A549 (cell line): ENCODE data around the gene RNF215. TPM values are rescaled to one million over a fixed set of nuclear protein-coding genes. Genes with fewer than 3 reads are reported as not detected.

ENCODE experiments used
- ATAC-seq, 2 experiments: fragments of 200-7000 bp in 1 of 2; fragments of >200 bp in 1 of 2; cut with Nextera tagmentation in 1 of 2; cut with Tn5 transposase in 1 of 2; 3 replicates each; pipeline versions ENCODE4 v1.8.0 to v1.9.1; 2018 to 2020; ENCODE audit warnings: mild to moderate bottlenecking in 1 of 2, moderate library complexity in 1 of 2
- CTCF ChIA-PET: fragments of 300-600 bp; sonication (Branson Sonifier 250); formaldehyde crosslinking; extraction: SDS; loops from one replicate; lab custom pipeline; 2021; ENCODE audit warnings: antibody characterized with exemption, inconsistent platforms; lab: Yijun Ruan, JAX
- POLR2A ChIA-PET: fragments of 350-600 bp; formaldehyde crosslinking; extraction: SDS; loops from one replicate; lab custom pipeline; 2021; ENCODE audit warnings: antibody characterized with exemption, inconsistent platforms; lab: Yijun Ruan, JAX
- DNase-seq, 2 experiments: peaks; one replicate each; pipeline versions ENCODE4 v3.0.0 to v3.0.0-alpha.2; 2011 to 2016; ENCODE audit warnings: low read depth in 1 of 2, low spot score in 1 of 2
- FAIRE-seq: peaks from 2 replicates; lab custom pipeline; 2011; peaks lifted over from hg19 to GRCh38; lab: Jason Lieb, UNC
- H3K27ac ChIP-seq, 2 experiments: fragments of >200 bp; sonication (Bioruptor Twin); formaldehyde crosslinking; 3 replicates each; pipeline ENCODE4 v1.5.1; 2016 to 2017
- H3K4me1 ChIP-seq: fragments of >200 bp; sonication (Bioruptor Twin); formaldehyde crosslinking; 3 replicates; pipeline ENCODE4 v1.6.1; 2016
- H3K4me2 ChIP-seq: fragments of >200 bp; sonication (Bioruptor Twin); formaldehyde crosslinking; 3 replicates; pipeline ENCODE4 v1.6.1; 2016
- H3K4me3 ChIP-seq: fragments of >200 bp; sonication (Bioruptor Twin); formaldehyde crosslinking; 3 replicates; pipeline ENCODE4 v1.5.1; 2016
- H3K9me3 ChIP-seq: fragments of >200 bp; sonication (Bioruptor Twin); formaldehyde crosslinking; 3 replicates; pipeline ENCODE4 v1.6.1; 2016
- BCL3 ChIP-seq: fragments of >200 bp; sonication (Bioruptor Twin); formaldehyde crosslinking; IDR thresholded peaks from 3 replicates; pipeline ENCODE4 v1.6.1; 2016
- CBX8 ChIP-seq: fragments of 200-600 bp; sonication (generic); IDR thresholded peaks from 2 replicates; pipeline ENCODE4 v1.6.1; 2016
- E2F6 ChIP-seq: IDR thresholded peaks from 2 replicates; pipeline ENCODE4 v1.6.1; 2012; ENCODE audit warnings: low read depth, borderline replicate concordance
- FOSL2 ChIP-seq, 2 experiments: fragments of 450-650 bp in 1 of 2; fragments of >200 bp in 1 of 2; sonication (Bioruptor Twin) in 1 of 2; formaldehyde crosslinking; IDR thresholded peaks; 2 replicates each; pipeline versions ENCODE4 v1.5.0 to v1.6.1; 2016 to 2020; ENCODE audit warnings: mild to moderate bottlenecking in 1 of 2, moderate library complexity in 1 of 2
- HEYL ChIP-seq: fragments of 250-450 bp; sonication (Bioruptor Pico); IDR thresholded peaks from 2 replicates; pipeline ENCODE4 v1.8.0; 2021; ENCODE audit warnings: mild to moderate bottlenecking, moderate library complexity
- HOXB5 ChIP-seq: fragments of 250-450 bp; sonication (Bioruptor Pico); IDR thresholded peaks from 2 replicates; pipeline ENCODE4 v1.5.0; 2020; ENCODE audit warnings: mild to moderate bottlenecking, moderate library complexity
- JUN ChIP-seq, 2 experiments: fragments of >200 bp; sonication (Bioruptor Twin); formaldehyde crosslinking; IDR thresholded peaks; 2 replicates in 1 of 2; 3 replicates in 1 of 2; pipeline ENCODE4 v1.6.1; 2016 to 2017
- PHF8 ChIP-seq: fragments of 200-600 bp; sonication (generic); IDR thresholded peaks from 2 replicates; pipeline ENCODE4 v1.6.1; 2016; ENCODE audit warnings: low read depth, mild to moderate bottlenecking, antibody characterized with exemption, moderate library complexity, borderline replicate concordance
- POLR2A ChIP-seq: IDR thresholded peaks from 2 replicates; pipeline ENCODE4 v1.6.1; 2012; ENCODE audit warnings: mild to moderate bottlenecking, low read length
- POLR2AphosphoS2 ChIP-seq: conservative IDR thresholded peaks from 2 replicates; pipeline ENCODE4 v1.6.1; 2012; ENCODE audit warnings: low read length, improper control_type of control experiment, inconsistent platforms
- RAD21 ChIP-seq, 2 experiments: fragments of >200 bp in 1 of 2; sonication (Bioruptor Twin) in 1 of 2; formaldehyde crosslinking in 1 of 2; IDR thresholded peaks in 1 of 2; conservative IDR thresholded peaks in 1 of 2; 2 replicates in 1 of 2; 3 replicates in 1 of 2; pipeline ENCODE4 v1.6.1; 2012 to 2018; ENCODE audit warnings: inconsistent platforms in 1 of 2
- RARB ChIP-seq: fragments of 250-450 bp; sonication (Bioruptor Pico); IDR thresholded peaks from 2 replicates; pipeline ENCODE4 v1.8.0; 2021; ENCODE audit warnings: mild to moderate bottlenecking, moderate library complexity
- RCOR1 ChIP-seq: fragments of 150-350 bp; IDR thresholded peaks from 2 replicates; pipeline ENCODE4 v1.6.1; 2014; ENCODE audit warnings: antibody characterized with exemption, low read length, low read depth
- REST ChIP-seq: fragments of 200-600 bp; sonication (generic); IDR thresholded peaks from 2 replicates; pipeline ENCODE4 v1.6.1; 2016; ENCODE audit warnings: antibody characterized with exemption, mild to moderate bottlenecking, moderate library complexity
- TP53 ChIP-seq: fragments of 250-450 bp; sonication (Bioruptor Pico); IDR thresholded peaks from 2 replicates; pipeline ENCODE4 v1.5.0; 2021; ENCODE audit warnings: mild to moderate bottlenecking, moderate library complexity
- WGBS: methylation state at CpG from one replicate; pipeline ENCODE4 v1.1.6; 2017; ENCODE audit errors: missing lambda C conversion rate; 5-methylcytosine and 5-hydroxymethylcytosine counted together
- polyA plus RNA-seq, 4 experiments: library from polyadenylated mRNA; depleted of rRNA in 3 of 4; stranded (reverse); fragments of >200 nt; fragmentation: RNase III in 1 of 4; extraction: RNeasy Plus Mini Kit Qiagen cat#74134 plus additional on column Dnase treatment in 1 of 4; gene quantifications; 2 replicates in 3 of 4; 3 replicates in 1 of 4; pipeline ENCODE4 v1.2.3, GENCODE V29; 2011 to 2017
- TF ChIP-seq, protein P1 (sequence below): IDR thresholded peaks from 2 replicates; pipeline ENCODE4 v1.6.1; 2012

Gene RNF215
- polyA plus RNA-seq, 2 of the 4 experiments (the other 2 are of a cell fraction): 16.4 to 19.5 TPM

- Histone ChIP-seq H3K4me3 (peak overlapping the region; percentile 93), H3K4me2 (peak overlapping the region; percentile 89), H3K9me3 (no peaks in the 10 kb centered on the region), H3K27ac (peak overlapping the region; percentile 95 to 99), H3K4me1 (peaks cover 18% of the 10 kb centered on the region; the same call in 1 of the 3 replicates)
- ATAC-seq (peak; percentile 40 to 44), DNase-seq (no peak), FAIRE-seq (no peak)
- TF ChIP-seq RAD21 (conservative IDR thresholded peaks at IDR 0.05 in 1 of 2, IDR thresholded peaks at IDR 0.05 in 1 of 2) (no peak), CBX8 (no peak), POLR2AphosphoS2 (no peak), TP53 (CRISPR knock-in tag) (no peak), HOXB5 (CRISPR knock-in tag) (no peak), RCOR1 (no peak), E2F6 (no peak), HEYL (no peak)
- 12% methylated on average over 9 of the region's 9 CpGs for WGBS
- ChIA-PET CTCF (interaction anchor here (0.7 to 2.9 kb wide), 7 partner anchors 18 to 95 kb away, joined by 3 to 8 read pairs (median 4); no protein-coding TSS in a partner anchor), POLR2A (interaction anchor here (0.6 to 2.6 kb wide), 7 partner anchors 11 to 68 kb away, joined by 3 to 13 read pairs (median 3); partner anchors contain the start of genes CASTOR1 and TBC1D10A)
These were observed 30.0 kb downstream of the RNF215 start for GRCh38 chr22:30357236-30357570.

DNA sequence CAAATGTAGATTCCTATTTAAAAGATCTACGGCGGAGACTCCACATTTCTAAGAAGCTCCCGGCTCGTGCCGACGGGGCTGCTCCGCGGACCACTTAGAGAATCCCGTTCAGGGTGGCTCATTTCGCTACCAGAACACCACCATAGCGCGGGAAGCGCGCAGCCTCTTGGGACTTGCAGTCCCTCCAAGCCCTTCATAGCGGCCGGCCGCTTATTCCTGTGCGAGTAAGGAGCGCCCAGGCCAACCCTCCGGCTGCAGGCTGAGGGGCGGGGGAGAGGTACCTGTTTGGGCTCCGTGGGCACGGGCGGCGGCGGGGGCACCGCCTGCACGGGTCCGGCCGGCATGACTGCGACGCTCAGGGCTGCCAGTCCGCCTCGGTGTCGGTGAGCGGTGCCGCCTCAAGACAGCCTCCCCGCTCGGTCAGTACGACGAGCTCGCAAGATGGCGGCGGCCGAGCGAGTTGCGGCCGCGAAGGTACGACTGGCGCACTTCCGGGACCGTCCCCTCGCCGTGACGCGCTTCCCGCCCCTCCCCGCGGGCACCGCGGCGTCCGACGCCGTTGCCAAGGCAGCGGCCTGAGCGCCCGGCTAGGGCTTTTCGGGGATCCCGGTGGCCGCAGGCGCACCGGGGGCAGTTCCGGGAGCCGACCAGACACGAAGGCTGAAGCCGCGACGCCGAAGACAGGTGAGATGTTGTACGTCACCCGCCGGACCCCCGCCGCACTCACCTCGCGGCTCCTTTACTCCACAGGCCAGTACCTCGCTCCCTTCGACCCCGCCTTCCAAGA lies 30.6 kb downstream of the RNF215 start, which contains the start of the genes CCDC157 and SF3A1:
Gene CCDC157 (plus strand): TSS at position 559 of the 787 bp plus-strand sequence. CDS start 8,994 bp downstream, outside the sequence.
Gene SF3A1 (minus strand): TSS at position 446 of the 787 bp plus-strand sequence. CDS start 102 bp downstream, at position 344.
- under 1% methylated on average over 23 of the region's 91 CpGs for WGBS
- H3K9me3 ChIP-seq: no peaks in the 10 kb centered on the region
- POLR2A ChIA-PET: interaction anchor here (0.6 to 2.6 kb wide), 7 partner anchors 12 to 67 kb away, joined by 3 to 13 read pairs (median 3); partner anchors contain the start of genes CASTOR1 and TBC1D10A
- peak within 1 kb of the TSS; percentile 95 to 99 for H3K27ac ChIP-seq
- DNase-seq (peak; percentile 67 to 85), FAIRE-seq (no peak), ATAC-seq (peak; percentile 94 to 97)
- TF ChIP-seq E2F6 (peak; percentile 37; the same call in 1 of the 2 replicates), PHF8 (peak; percentile 66; the same call in 1 of the 2 replicates), REST (peak; percentile 40; the same call in 1 of the 2 replicates), POLR2A (peak; percentile 87), JUN (IDR thresholded peaks at IDR 0.05) (peak; percentile 63 to 87; a peak in 3 of 5 replicates), FOSL2 (IDR thresholded peaks at IDR 0.05) (no peak), FOSL2 (CRISPR knock-in tag; IDR thresholded peaks at IDR 0.05) (no peak), RARB (CRISPR knock-in tag) (no peak), BCL3 (0 out of 3 replicates have a peak, but pooled peaks have one; percentile 46)
- TF ChIP-seq, protein P1, sequence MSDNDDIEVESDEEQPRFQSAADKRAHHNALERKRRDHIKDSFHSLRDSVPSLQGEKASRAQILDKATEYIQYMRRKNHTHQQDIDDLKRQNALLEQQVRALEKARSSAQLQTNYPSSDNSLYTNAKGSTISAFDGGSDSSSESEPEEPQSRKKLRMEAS: peak; percentile 39
- peak within 1 kb of the TSS; percentile 96 for H3K4me2 ChIP-seq
- peaks cover 18% of the 10 kb centered on the region; the same call in 1 of the 3 replicates for H3K4me1 ChIP-seq
- peak within 1 kb of the TSS; percentile 93 for H3K4me3 ChIP-seq
- CTCF ChIA-PET: interaction anchor here (0.6 to 2.9 kb wide), 8 partner anchors 11 to 94 kb away, joined by 3 to 8 read pairs (median 4); no protein-coding TSS in a partner anchor
